ENCODE measurements around the gene AGO4.

Gene AGO4

GRCh38 chr1:35901235-35901634 is 93.4 kb downstream of the AGO4 start:
- no peak for TF ChIP-seq CTCF (IDR thresholded peaks at IDR 0.05; ENCODE audit: control insufficient read depth, extremely low read depth, insufficient read depth)
- H3K4me3 ChIP-seq (ENCODE audit: low read depth, low read length) = no peak overlapping the region
- DNase-seq (ENCODE audit: low read depth) = no peak

GRCh38 chr1:35902671-35903070 is 94.9 kb downstream of the AGO4 start:
- no peak for TF ChIP-seq CTCF (IDR thresholded peaks at IDR 0.05; ENCODE audit: control insufficient read depth, extremely low read depth, insufficient read depth)
- DNase-seq (ENCODE audit: low read depth) = no peak
- H3K4me3 ChIP-seq (ENCODE audit: low read depth, low read length) = no peak overlapping the region

Measured in LNCaP clone FGC (cell line).